Ascending aorta (tissue), 2 donors: ENCODE measurements around the gene SDC4. TPM values are rescaled to one million over a fixed set of nuclear protein-coding genes. Genes with fewer than 3 reads are reported as not detected.

Experiments
- DNase-seq, 2 donors: peaks; one replicate each; pipeline ENCODE4 v3.0.0-alpha.2; 2019; ENCODE audit warnings: low spot score in 2 of 2
- H3K27ac ChIP-seq, 2 donors: fragments of 200-600 bp; sonication (generic); one replicate each; pipeline ENCODE4 v1.5.1; 2016 to 2017; ENCODE audit warnings: mild to moderate bottlenecking in 1 of 2
- H3K27me3 ChIP-seq: fragments of 200-600 bp; sonication (generic); one replicate; pipeline ENCODE4 v1.5.1; 2017
- H3K36me3 ChIP-seq, 2 donors: fragments of 200-600 bp; sonication (generic); one replicate each; pipeline ENCODE4 v1.5.1; 2016
- H3K4me1 ChIP-seq, 2 donors: fragments of 200-600 bp; sonication (generic); one replicate each; pipeline ENCODE4 v1.5.1; 2016 to 2017; ENCODE audit warnings: mild to moderate bottlenecking in 1 of 2
- H3K4me3 ChIP-seq, 2 donors: fragments of 200-600 bp; sonication (generic); one replicate each; pipeline ENCODE4 v1.5.1; 2016 to 2017; ENCODE audit warnings: mild to moderate bottlenecking in 1 of 2
- H3K9me3 ChIP-seq, 2 donors: fragments of 200-600 bp; sonication (generic); one replicate each; pipeline ENCODE4 v1.5.1; 2016
- intact Hi-C: fragments of 100-400 bp; cut with DNase I; formaldehyde crosslinking; loops from one replicate; pipeline ENCODE4 v1.15.1; 2023
- total RNA-seq: library from RNA; depleted of rRNA; stranded (reverse); fragments of >200 nt; gene quantifications from one replicate; pipeline ENCODE4 v1.1.0, GENCODE V29; 2016
- TF ChIP-seq, protein P1 (sequence below), 3 experiments: fragments of 200-600 bp in 2 of 3; fragments of 450-650 bp in 1 of 3; sonication (generic) in 2 of 3; IDR thresholded peaks; one replicate each; pipeline ENCODE4 v1.5.1; 2016 to 2019; ENCODE audit warnings: antibody characterized with exemption in 3 of 3, mild to moderate bottlenecking in 1 of 3, moderate library complexity in 1 of 3

The SDC4 gene
- total RNA-seq, 1 donor from 2014 or later = 63.8 TPM

DNA sequence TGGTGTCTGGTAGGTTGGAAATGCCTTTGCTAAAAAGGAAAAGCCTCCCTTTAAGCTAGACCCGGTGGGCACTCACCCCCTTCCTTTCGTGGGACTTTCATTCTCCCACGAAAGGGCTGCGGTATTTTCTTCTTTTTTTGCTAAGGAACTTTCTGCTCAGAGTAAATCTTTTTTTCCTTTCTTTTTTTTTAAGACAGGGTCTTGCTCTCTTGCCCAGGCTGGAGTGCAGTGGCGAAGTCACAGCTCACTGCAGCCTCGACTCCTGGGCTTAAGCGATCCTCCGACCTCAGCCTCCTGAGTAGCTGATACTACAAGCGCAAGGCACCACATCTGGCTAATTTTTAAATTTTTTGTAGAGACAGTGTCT, 25.9 kb upstream of the SDC4 start:
- no peak for DNase-seq
- Histone ChIP-seq H3K4me1 (peaks cover 0 to 11% of the 10 kb centered on the region in 2 donors), H3K9me3 (no peaks in the 10 kb centered on the region), H3K27ac (peak overlapping the region; percentile 84 to 92), H3K4me3 (peak overlapping the region; percentile 60 to 65), H3K36me3 (no peaks in the 10 kb centered on the region), H3K27me3 (no peaks in the 10 kb centered on the region)
- intact Hi-C loops = loop anchor here (1.0 to 5.0 kb wide), 4 partner anchors 32 to 403 kb away; no protein-coding TSS in a partner anchor
- TF ChIP-seq, protein P1, sequence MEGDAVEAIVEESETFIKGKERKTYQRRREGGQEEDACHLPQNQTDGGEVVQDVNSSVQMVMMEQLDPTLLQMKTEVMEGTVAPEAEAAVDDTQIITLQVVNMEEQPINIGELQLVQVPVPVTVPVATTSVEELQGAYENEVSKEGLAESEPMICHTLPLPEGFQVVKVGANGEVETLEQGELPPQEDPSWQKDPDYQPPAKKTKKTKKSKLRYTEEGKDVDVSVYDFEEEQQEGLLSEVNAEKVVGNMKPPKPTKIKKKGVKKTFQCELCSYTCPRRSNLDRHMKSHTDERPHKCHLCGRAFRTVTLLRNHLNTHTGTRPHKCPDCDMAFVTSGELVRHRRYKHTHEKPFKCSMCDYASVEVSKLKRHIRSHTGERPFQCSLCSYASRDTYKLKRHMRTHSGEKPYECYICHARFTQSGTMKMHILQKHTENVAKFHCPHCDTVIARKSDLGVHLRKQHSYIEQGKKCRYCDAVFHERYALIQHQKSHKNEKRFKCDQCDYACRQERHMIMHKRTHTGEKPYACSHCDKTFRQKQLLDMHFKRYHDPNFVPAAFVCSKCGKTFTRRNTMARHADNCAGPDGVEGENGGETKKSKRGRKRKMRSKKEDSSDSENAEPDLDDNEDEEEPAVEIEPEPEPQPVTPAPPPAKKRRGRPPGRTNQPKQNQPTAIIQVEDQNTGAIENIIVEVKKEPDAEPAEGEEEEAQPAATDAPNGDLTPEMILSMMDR (IDR thresholded peaks at IDR 0.05) = no peak

- Histone ChIP-seq H3K27me3 (no peaks in the 10 kb centered on the region), H3K9me3 (no peaks in the 10 kb centered on the region), H3K36me3 (peaks cover 3 to 5% of the 10 kb centered on the region in 2 donors), H3K4me3 (peak overlapping the region; percentile 60 to 65), H3K27ac (peak overlapping the region; percentile 84 to 92), H3K4me1 (peaks cover 0 to 11% of the 10 kb centered on the region in 2 donors)
- TF ChIP-seq, protein P1 (IDR thresholded peaks at IDR 0.05) = peak; percentile 84 to 90 (median 86)
- DNase-seq = peak in 1 of 2 donors; percentile 93
- intact Hi-C loops = loop anchor here (1.0 to 5.0 kb wide), 4 partner anchors 33 to 404 kb away; no protein-coding TSS in a partner anchor
Observed at GRCh38 chr20:45373353-45374100, 25.3 kb upstream of the SDC4 start.

- intact Hi-C loops = loop anchor here (1.0 to 5.0 kb wide), 2 partner anchors 9 to 405 kb away; partner anchors contain the start of gene SYS1
- H3K9me3 ChIP-seq = no peaks in the 10 kb centered on the region
- H3K4me3 ChIP-seq = peak overlapping the region; percentile 60 to 65
- peak overlapping the region; percentile 84 to 92 for H3K27ac ChIP-seq
- no peaks in the 10 kb centered on the region for H3K27me3 ChIP-seq
- peaks cover 0 to 11% of the 10 kb centered on the region in 2 donors for H3K4me1 ChIP-seq
- H3K36me3 ChIP-seq = peaks cover 10 to 12% of the 10 kb centered on the region in 2 donors
- peak in 1 of 2 donors; percentile 83 for DNase-seq
- TF ChIP-seq, protein P1 (IDR thresholded peaks at IDR 0.05) = peak in 1 of 3 experiments; percentile 14
Observed at GRCh38 chr20:45372646-45373352, 24.6 kb upstream of the SDC4 start.

DNA sequence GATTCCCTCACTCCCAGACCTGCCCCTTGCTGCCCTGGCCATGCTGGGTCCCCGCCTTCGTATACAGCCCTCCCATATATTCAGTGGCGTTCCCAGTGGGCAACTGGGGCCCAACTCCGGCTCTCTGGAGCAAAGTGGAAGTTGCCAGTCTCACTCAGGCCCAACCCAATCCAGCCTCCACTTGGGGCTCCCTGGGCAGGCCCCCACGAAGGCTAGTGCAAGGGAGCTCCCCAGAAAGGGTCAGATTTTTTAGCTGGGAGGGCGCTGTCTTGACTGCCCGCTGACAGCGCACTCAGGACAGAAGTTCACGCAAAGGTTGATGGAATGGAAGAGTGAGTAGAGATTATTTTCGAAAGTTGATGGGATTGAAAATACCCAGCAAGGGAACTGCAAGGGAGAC, 24.0 kb upstream of the SDC4 start:
- peak overlapping the region; percentile 67 to 92 for H3K27ac ChIP-seq
- H3K36me3 ChIP-seq = peaks cover 16% of the 10 kb centered on the region in 2 donors
- peaks cover 0 to 11% of the 10 kb centered on the region in 2 donors for H3K4me1 ChIP-seq
- intact Hi-C loops = loop anchor here (1.0 to 5.0 kb wide), 2 partner anchors 9 to 405 kb away; partner anchors contain the start of gene SYS1
- H3K4me3 ChIP-seq = peak overlapping the region in 1 of 2 donors; percentile 65
- no peaks in the 10 kb centered on the region for H3K9me3 ChIP-seq
- no peak for DNase-seq
- TF ChIP-seq, protein P1 (IDR thresholded peaks at IDR 0.05) = no peak
- no peaks in the 10 kb centered on the region for H3K27me3 ChIP-seq

DNA sequence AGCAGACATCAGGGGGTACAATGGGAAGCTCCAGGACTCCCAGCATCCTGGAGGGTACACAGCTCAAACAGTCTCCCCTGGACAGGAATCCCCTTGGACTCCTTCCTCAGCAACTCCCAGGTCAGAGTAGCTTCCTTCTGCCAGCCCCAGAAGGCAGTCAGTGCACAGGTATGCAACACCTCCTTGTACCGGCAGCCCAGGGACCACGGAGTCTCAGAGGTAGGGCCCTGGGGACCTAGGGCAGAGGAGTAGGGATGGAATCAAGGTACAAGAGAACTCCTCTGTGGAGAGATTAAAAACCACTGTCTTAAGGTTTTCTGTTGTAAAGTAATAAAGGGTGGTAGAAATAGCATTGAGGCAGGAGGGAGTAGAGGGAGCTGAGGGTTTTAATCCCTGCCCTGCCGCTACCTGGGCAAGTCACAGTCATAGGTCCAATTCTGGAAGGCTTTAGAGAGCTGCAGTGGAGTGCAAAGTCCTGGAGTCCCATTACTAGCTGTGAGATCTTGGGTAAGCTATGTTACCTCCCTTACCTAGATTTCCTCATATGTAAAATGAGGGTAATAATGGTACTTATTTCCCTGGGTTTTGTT, 22.4 kb upstream of the SDC4 start:
- H3K36me3 ChIP-seq = peaks cover 22 to 31% of the 10 kb centered on the region in 2 donors
- no peak overlapping the region for H3K27ac ChIP-seq
- DNase-seq = no peak
- intact Hi-C loops = loop anchor here (5.0 kb wide), 1 partner anchor 407 kb away; no protein-coding TSS in a partner anchor
- H3K27me3 ChIP-seq = no peaks in the 10 kb centered on the region
- TF ChIP-seq, protein P1 (IDR thresholded peaks at IDR 0.05) = no peak
- no peak overlapping the region for H3K4me3 ChIP-seq
- peaks cover 0 to 11% of the 10 kb centered on the region in 2 donors for H3K4me1 ChIP-seq
- no peaks in the 10 kb centered on the region for H3K9me3 ChIP-seq
